Measurements from ENCODE around the gene FOXJ2. TPM values are rescaled to one million over a fixed set of nuclear protein-coding genes. Genes with fewer than 3 reads are reported as not detected.

Gene FOXJ2
- total RNA-seq = 4.4 and 6.7 TPM in 2 replicates

GRCh38 chr12:8032242-8033152 is at the start of gene FOXJ2:
Gene FOXJ2, plus strand, starts transcription at chr12:8032716. Its CDS starts 7,117 bp downstream, at chr12:8039833.

GRCh38 chr12:8065991-8066594 is 33.6 kb downstream of the FOXJ2 start, which contains the start of gene C3AR1:
Gene C3AR1, minus strand, starts transcription at chr12:8066359. Its CDS starts 6,174 bp downstream, at chr12:8060185.

Other genes with a start within 250 kb of the FOXJ2 start
- gene NANOG, start 243.3 kb upstream of the FOXJ2 start, total RNA-seq = not detected in 2 replicates
- 0.31 TPM in 1 of 2 replicates, not detected in the other for gene SLC2A14, start 159.8 kb upstream of the FOXJ2 start, total RNA-seq
- 36.7 and 47.7 TPM in 2 replicates for gene SLC2A3, start 96.5 kb upstream of the FOXJ2 start, total RNA-seq
- gene C3AR1, start 33.6 kb downstream of the FOXJ2 start, total RNA-seq = 0.19 and 0.40 TPM in 2 replicates
- gene NECAP1, start 49.6 kb downstream of the FOXJ2 start, total RNA-seq = 28.8 and 34.1 TPM in 2 replicates
- 0.13 and 0.31 TPM in 2 replicates for gene CLEC4A, start 90.9 kb downstream of the FOXJ2 start, total RNA-seq
- gene ZNF705A, start 124.3 kb downstream of the FOXJ2 start, total RNA-seq = not detected in 2 replicates
- gene FAM90A1, start 194.9 kb downstream of the FOXJ2 start, total RNA-seq = 0.06 TPM in 1 of 2 replicates, not detected in the other